Mesenchymal stem cell (in vitro differentiated cells and primary cell): ENCODE measurements around the gene NME3.

Source experiments
- DNase-seq: peaks from one replicate; pipeline ENCODE4 v3.0.0-alpha.2; 2013
- H2AFZ ChIP-seq: one replicate; pipeline ENCODE4 v1.6.1; 2013; ENCODE audit warnings: low read depth, mild to moderate bottlenecking, control low read depth, inconsistent platforms, low read length, moderate library complexity
- H2AK5ac ChIP-seq: 2 replicates; pipeline ENCODE4 v1.6.1; 2013; ENCODE audit warnings: low read length, moderate library complexity, mild to moderate bottlenecking, inconsistent platforms; ENCODE audit not compliant: severe bottlenecking
- H2BK120ac ChIP-seq: one replicate; pipeline ENCODE4 v1.6.1; 2013; ENCODE audit warnings: low read depth, mild to moderate bottlenecking, inconsistent platforms, low read length, moderate library complexity
- H2BK12ac ChIP-seq, 2 experiments: one replicate each; pipeline ENCODE4 v1.6.1; 2013; ENCODE audit warnings: inconsistent platforms in 2 of 2, low read length in 2 of 2, mild to moderate bottlenecking in 2 of 2, moderate library complexity in 2 of 2, control low read depth in 1 of 2
- H2BK15ac ChIP-seq: one replicate; pipeline ENCODE4 v1.6.1; 2013; ENCODE audit warnings: mild to moderate bottlenecking, low read depth, inconsistent platforms; ENCODE audit not compliant: poor library complexity, severe bottlenecking
- H2BK5ac ChIP-seq: 2 replicates; pipeline ENCODE4 v1.6.1; 2013; ENCODE audit warnings: low read depth, mild to moderate bottlenecking, low read length, control low read depth, inconsistent platforms; ENCODE audit not compliant: poor library complexity, severe bottlenecking
- H3K14ac ChIP-seq, 2 experiments: one replicate each; pipeline ENCODE4 v1.6.1; 2013; ENCODE audit warnings: inconsistent platforms in 2 of 2, low read length in 2 of 2, control low read depth in 1 of 2, mild to moderate bottlenecking in 1 of 2, moderate library complexity in 1 of 2
- H3K18ac ChIP-seq, 2 experiments: one replicate each; pipeline ENCODE4 v1.6.1; 2013; ENCODE audit warnings: inconsistent platforms in 2 of 2, low read length in 2 of 2, control low read depth in 1 of 2, low read depth in 1 of 2, mild to moderate bottlenecking in 1 of 2
- H3K23ac ChIP-seq, 2 experiments: one replicate each; pipeline ENCODE4 v1.6.1; 2013; ENCODE audit warnings: inconsistent platforms in 2 of 2, low read length in 2 of 2, mild to moderate bottlenecking in 2 of 2, moderate library complexity in 2 of 2, control low read depth in 1 of 2
- H3K27ac ChIP-seq: 2 replicates; pipeline ENCODE4 v1.5.1; 2013; ENCODE audit warnings: mild to moderate bottlenecking, moderate library complexity, low read length, control low read depth, inconsistent platforms; ENCODE audit not compliant: poor library complexity, severe bottlenecking
- H3K27me3 ChIP-seq, 2 experiments: 2 replicates each; pipeline versions ENCODE4 v1.6.1 to v1.7.0; 2013; ENCODE audit warnings: low read length in 2 of 2, mild to moderate bottlenecking in 2 of 2, moderate library complexity in 2 of 2, control low read depth in 1 of 2, inconsistent platforms in 1 of 2; ENCODE audit not compliant: control insufficient read depth in 1 of 2, insufficient read depth in 1 of 2
- H3K36me3 ChIP-seq, 2 experiments: 2 replicates each; pipeline versions ENCODE4 v1.6.1 to v1.7.0; 2013; ENCODE audit warnings: low read length in 2 of 2, control low read depth in 1 of 2, inconsistent platforms in 1 of 2, low read depth in 1 of 2, mild to moderate bottlenecking in 1 of 2; ENCODE audit not compliant: insufficient read depth in 2 of 2, control insufficient read depth in 1 of 2
- H3K4ac ChIP-seq, 2 experiments: one replicate each; pipeline ENCODE4 v1.6.1; 2013; ENCODE audit warnings: inconsistent platforms in 2 of 2, low read length in 2 of 2, mild to moderate bottlenecking in 2 of 2, moderate library complexity in 2 of 2, control low read depth in 1 of 2, low read depth in 1 of 2
- H3K4me1 ChIP-seq: 2 replicates; pipeline ENCODE4 v1.6.1; 2013; ENCODE audit warnings: low read depth, low read length, control low read depth; ENCODE audit not compliant: control insufficient read depth, insufficient read depth
- H3K4me2 ChIP-seq: 2 replicates; pipeline ENCODE4 v1.6.1; 2013; ENCODE audit warnings: low read length, mild to moderate bottlenecking, inconsistent platforms; ENCODE audit not compliant: poor library complexity, severe bottlenecking
- H3K4me3 ChIP-seq, 2 experiments: 2 replicates each; pipeline versions ENCODE4 v1.5.1 to v1.7.0; 2013; ENCODE audit warnings: low read length in 2 of 2, mild to moderate bottlenecking in 2 of 2, control low read depth in 1 of 2, low read depth in 1 of 2; ENCODE audit not compliant: insufficient read depth in 1 of 2
- H3K79me1 ChIP-seq: replicated peaks from 2 replicates; pipeline ENCODE4 v1.6.1; 2013; ENCODE audit warnings: mild to moderate bottlenecking, control low read depth, low read length, inconsistent platforms; ENCODE audit not compliant: poor library complexity, severe bottlenecking
- H3K9ac ChIP-seq: 2 replicates; pipeline ENCODE4 v1.7.0; 2013; ENCODE audit warnings: mild to moderate bottlenecking, low read length, moderate library complexity
- H3K9me3 ChIP-seq: 2 replicates; pipeline ENCODE4 v1.7.0; 2013; ENCODE audit warnings: mild to moderate bottlenecking, low read length; ENCODE audit not compliant: control insufficient read depth
- H4K8ac ChIP-seq: one replicate; pipeline ENCODE4 v1.6.1; 2013; ENCODE audit warnings: inconsistent platforms, mild to moderate bottlenecking, low read length, moderate library complexity
- H4K91ac ChIP-seq: one replicate; pipeline ENCODE4 v1.6.1; 2013; ENCODE audit warnings: mild to moderate bottlenecking, low read length, inconsistent platforms
- WGBS: methylation state at CpG from one replicate; pipeline ENCODE4 v1.1.7; 2013; ENCODE audit warnings: mixed read lengths; 5-methylcytosine and 5-hydroxymethylcytosine counted together

Gene NME3

DNA sequence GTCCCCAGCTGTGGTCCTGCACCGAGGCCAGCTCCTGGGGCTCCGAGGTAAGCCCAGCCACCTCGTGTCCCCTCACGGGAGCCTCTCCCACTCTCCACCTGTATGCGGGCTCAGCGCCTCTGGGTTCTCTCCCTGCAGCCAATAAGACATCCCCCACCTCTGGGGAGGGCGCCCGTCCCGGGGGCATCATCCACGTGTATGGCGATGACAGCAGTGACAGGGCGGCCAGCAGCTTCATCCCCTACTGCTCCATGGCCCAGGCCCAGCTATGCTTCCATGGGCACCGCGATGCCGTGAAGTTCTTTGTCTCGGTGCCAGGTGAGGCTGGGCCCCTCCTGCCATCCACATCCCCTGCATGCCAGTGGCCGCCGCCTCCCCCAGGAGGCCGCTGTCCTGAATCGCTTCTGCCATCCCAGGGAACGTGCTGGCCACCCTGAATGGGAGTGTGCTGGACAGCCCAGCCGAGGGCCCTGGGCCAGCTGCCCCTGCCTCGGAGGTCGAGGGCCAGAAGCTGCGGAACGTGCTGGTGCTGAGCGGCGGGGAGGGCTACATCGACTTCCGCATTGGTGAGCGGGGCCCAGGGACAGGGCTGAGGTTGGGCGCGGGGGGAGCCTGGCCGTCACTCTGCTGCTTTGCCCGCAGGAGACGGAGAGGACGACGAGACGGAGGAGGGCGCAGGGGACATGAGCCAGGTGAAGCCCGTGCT is 3.1 kb downstream of the NME3 start:
- Histone ChIP-seq H3K27me3 (no peaks in the 10 kb centered on the region), H3K27ac (no peak overlapping the region), H2BK120ac (no peak overlapping the region), H3K4ac (no peak overlapping the region), H4K8ac (no peak overlapping the region), H3K9ac (no peak overlapping the region), H3K9me3 (no peaks in the 10 kb centered on the region), H3K14ac (no peak overlapping the region), H2BK12ac (no peak overlapping the region), H3K4me3 (no peak overlapping the region), H3K18ac (no peak overlapping the region), H3K23ac (no peak overlapping the region), H3K4me1 (peaks cover 29% of the 10 kb centered on the region), H3K36me3 (peaks cover 51 to 76% of the 10 kb centered on the region in 2 experiments), H2BK5ac (no peak overlapping the region), H2AFZ (no peak overlapping the region), H2AK5ac (no peak overlapping the region), H4K91ac (no peak overlapping the region), H3K79me1 (peaks cover 14% of the 10 kb centered on the region), H2BK15ac (no peak overlapping the region), H3K4me2 (no peak overlapping the region)
- no peak for DNase-seq
- 93% methylated on average over 41 of the region's 41 CpGs for WGBS

DNA sequence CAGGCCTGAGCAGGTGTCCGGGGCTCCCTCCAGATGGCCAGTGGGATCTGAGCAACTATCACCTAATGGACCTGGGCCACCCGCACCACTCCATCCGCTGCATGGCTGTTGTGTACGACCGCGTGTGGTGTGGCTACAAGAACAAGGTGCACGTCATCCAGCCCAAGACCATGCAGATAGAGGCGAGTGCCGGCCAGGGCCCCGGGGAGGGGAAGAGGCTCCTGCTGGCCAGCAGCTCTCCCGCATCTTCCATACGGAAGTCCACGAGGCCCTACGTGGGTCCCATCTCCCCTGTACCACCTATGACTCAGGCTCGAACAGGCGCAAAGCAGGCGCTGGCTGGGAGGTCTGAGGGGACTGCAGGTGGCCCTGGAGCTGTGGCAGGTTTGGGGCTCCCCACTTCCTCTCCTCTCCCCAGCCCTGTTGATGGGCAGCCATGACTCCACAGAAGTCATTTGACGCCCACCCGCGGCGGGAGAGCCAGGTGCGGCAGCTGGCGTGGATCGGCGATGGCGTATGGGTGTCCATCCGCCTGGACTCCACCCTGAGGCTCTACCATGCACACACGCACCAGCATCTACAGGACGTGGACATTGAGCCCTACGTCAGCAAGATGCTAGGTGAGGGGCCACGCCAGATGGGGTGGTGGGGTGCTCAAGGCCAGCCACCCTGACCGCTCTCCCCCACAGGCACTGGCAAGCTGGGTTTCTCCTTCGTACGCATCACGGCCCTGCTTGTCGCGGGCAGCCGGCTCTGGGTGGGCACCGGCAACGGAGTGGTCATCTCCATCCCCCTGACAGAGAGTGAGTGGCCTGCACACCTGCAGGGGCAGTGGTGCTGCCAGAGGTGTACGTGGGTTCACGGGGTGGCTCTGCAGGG is 4.0 kb downstream of the NME3 start:
- no peak overlapping the region for H3K27ac ChIP-seq
- WGBS: 95% methylated on average over 38 of the region's 42 CpGs

DNA sequence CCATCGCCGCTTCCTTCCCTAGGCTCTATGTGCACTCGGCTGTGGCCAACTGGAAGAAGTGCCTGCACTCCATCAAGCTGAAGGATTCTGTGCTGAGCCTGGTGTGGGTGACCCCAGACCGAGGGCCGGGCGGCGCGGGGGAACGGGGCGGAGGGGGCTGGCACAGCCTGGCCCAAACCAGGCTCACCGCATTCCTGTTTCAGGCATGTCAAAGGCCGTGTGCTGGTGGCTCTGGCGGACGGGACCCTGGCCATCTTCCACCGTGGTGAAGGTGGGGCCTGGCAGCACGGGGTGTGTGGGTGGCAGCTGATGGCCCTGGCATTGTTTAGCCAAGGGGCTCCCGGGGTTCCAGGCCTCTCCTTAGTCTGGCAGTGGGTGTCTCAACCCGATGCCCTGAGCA is 4.6 kb downstream of the NME3 start:
- Histone ChIP-seq H3K27me3 (no peaks in the 10 kb centered on the region), H2AFZ (no peak overlapping the region), H3K4me2 (no peak overlapping the region), H3K36me3 (peaks cover 63 to 91% of the 10 kb centered on the region in 2 experiments), H2BK120ac (no peak overlapping the region), H2BK15ac (no peak overlapping the region), H3K79me1 (peaks cover 15% of the 10 kb centered on the region), H3K4me3 (no peak overlapping the region), H2BK5ac (no peak overlapping the region), H2BK12ac (no peak overlapping the region), H4K8ac (no peak overlapping the region), H3K27ac (no peak overlapping the region), H2AK5ac (no peak overlapping the region), H3K4ac (no peak overlapping the region), H3K9ac (no peak overlapping the region), H4K91ac (no peak overlapping the region), H3K23ac (no peak overlapping the region), H3K14ac (no peak overlapping the region), H3K4me1 (peaks cover 32% of the 10 kb centered on the region), H3K18ac (no peak overlapping the region), H3K9me3 (no peaks in the 10 kb centered on the region)
- WGBS: 97% methylated on average over 18 of the region's 18 CpGs
- no peak for DNase-seq

More for the DNA sequence above, 4.0 kb downstream of the NME3 start:
- Histone ChIP-seq H3K9me3 (no peaks in the 10 kb centered on the region), H2AK5ac (no peak overlapping the region), H2AFZ (no peak overlapping the region), H3K79me1 (peaks cover 15% of the 10 kb centered on the region), H3K23ac (no peak overlapping the region), H2BK120ac (no peak overlapping the region), H3K4ac (no peak overlapping the region), H3K27me3 (no peaks in the 10 kb centered on the region), H3K4me3 (no peak overlapping the region), H3K18ac (no peak overlapping the region), H3K36me3 (peaks cover 60 to 85% of the 10 kb centered on the region in 2 experiments), H3K9ac (no peak overlapping the region), H2BK5ac (no peak overlapping the region), H2BK15ac (no peak overlapping the region), H3K14ac (no peak overlapping the region), H4K91ac (no peak overlapping the region), H3K4me2 (no peak overlapping the region), H3K4me1 (peaks cover 35% of the 10 kb centered on the region), H4K8ac (no peak overlapping the region), H2BK12ac (no peak overlapping the region)
- DNase-seq: no peak

DNA sequence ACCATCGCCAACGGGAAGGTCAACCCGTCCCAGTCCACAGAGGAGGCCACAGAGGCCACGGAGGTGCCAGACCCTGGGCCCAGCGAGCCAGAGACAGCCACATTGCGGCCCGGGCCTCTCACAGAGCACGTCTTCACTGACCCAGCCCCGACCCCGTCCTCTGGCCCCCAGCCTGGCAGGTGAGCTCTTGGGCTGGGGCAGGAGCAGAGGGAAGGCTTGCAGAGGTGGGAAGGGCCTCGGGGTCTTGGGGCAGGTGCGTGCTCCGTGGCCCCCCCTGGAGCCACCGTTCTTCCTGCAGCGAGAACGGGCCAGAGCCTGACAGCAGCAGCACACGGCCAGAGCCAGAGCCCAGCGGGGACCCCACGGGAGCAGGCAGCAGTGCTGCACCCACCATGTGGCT is 5.1 kb downstream of the NME3 start:
- Histone ChIP-seq H3K9me3 (no peaks in the 10 kb centered on the region), H3K14ac (no peak overlapping the region), H3K27me3 (no peaks in the 10 kb centered on the region), H2AFZ (no peak overlapping the region), H3K4ac (no peak overlapping the region), H3K4me2 (no peak overlapping the region), H3K27ac (no peak overlapping the region), H2BK15ac (no peak overlapping the region), H3K36me3 (peaks cover 65 to 96% of the 10 kb centered on the region in 2 experiments), H4K8ac (no peak overlapping the region), H2AK5ac (no peak overlapping the region), H3K23ac (no peak overlapping the region), H3K4me1 (peaks cover 32% of the 10 kb centered on the region), H4K91ac (no peak overlapping the region), H3K79me1 (peaks cover 15% of the 10 kb centered on the region), H3K9ac (no peak overlapping the region), H2BK12ac (no peak overlapping the region), H3K4me3 (no peak overlapping the region), H2BK5ac (no peak overlapping the region), H3K18ac (no peak overlapping the region), H2BK120ac (no peak overlapping the region)
- DNase-seq: no peak
- WGBS: 97% methylated on average over 19 of the region's 19 CpGs
